UCSD-AML1 (cell line): ENCODE measurements around the gene SLC19A1.
"Not testable (repeated sequence)": the region's sequence is repeated elsewhere in the genome, so short reads cannot be mapped to it uniquely, and the experiment has no call there.

Experiments
- DNase-seq: peaks from one replicate; lab custom pipeline; 2025; ENCODE audit not compliant: unreplicated experiment; lab: John Stamatoyannopoulos, UW

SLC19A1 gene

DNA sequence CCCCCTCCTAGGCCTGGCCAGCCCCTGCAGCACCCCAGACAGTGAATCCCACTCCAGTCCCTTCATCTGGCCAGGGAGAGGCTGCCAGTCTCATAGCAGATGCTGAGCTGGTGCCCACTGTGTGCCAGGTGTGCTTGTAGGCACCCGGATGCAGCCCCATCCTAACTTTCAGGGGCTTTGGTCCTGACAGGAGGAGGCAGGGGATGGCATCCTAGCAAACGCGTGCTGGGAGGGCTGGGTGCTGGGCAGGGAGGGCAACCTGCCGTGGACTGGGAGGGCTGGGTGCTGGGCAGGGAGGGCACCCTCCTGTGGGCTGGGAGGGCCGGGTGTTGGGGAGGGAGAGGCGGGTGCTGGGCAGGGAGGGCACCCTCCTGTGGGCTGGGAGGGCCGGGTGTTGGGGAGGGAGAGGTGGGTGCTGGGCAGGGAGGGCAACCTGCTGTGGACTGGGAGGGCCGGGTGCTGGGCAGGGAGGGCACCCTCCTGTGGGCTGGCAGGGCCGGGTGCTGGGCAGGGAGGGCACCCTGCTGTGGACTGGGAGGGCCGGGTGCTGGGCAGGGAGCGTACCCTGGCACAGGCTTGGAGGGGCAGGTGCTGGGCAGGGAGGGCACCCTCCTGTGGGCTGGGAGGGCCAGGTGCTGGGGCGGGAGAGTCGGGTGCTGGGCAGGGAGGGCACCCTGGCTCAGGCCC is 35.3 kb downstream of the SLC19A1 start:
- no peak for DNase-seq

DNA sequence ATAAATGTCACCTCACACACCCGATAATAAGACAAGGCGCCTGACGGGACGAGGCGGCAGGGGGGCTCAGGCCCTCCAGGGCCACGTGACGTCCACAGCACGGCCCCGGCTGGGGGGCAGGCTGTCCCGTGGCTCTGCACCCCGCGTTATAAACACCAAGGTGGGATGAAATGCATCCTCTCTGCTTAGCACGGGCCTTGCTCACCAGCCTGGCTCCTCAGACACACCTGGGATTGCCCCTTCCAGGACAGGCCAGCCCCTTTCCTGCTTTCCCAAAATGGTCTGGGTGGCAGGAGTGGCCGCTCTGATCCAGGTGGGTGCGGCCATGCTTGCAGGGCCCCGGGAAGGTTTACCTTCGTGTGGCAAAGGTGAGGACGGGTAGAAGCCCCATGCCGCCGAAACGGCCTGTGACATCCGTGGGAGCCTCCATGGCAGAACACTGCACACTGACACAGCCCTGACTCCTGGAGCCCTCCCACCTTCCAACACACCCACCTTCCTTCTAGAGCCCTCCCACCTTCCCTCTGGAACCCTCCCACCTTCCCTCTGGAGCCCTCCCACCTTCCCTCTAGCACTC is 35.9 kb downstream of the SLC19A1 start:
- DNase-seq: no peak

DNA sequence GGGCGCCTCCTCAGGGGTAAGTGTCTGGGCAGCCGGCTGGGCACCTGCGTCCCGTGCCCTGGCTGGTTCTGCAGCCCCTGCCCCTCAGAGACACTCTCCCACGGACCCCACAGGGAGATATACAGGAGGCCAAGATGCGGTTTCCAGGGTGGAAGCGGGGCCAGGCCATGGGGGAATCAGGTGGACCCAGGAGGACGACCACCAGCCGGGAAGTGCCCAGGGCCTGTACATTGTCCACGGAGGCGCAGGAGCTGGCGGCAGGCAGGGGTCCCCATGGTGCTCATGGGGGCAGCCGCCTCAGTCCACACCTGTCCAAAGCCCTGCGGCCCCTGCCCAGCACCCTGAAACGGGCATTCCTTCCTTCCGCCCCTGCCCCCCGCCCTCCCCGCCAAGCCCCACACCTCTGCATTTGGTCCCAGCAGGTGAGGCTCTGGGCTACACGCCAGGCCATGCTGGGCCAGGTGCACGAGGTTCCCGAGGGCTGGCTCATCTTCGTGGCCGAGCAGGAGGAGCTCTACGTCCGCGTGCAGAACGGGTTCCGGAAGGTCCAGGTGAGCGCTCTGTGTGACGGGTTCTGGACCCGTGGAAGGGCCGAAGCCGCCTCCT is 36.7 kb downstream of the SLC19A1 start:
- DNase-seq: no peak

DNA sequence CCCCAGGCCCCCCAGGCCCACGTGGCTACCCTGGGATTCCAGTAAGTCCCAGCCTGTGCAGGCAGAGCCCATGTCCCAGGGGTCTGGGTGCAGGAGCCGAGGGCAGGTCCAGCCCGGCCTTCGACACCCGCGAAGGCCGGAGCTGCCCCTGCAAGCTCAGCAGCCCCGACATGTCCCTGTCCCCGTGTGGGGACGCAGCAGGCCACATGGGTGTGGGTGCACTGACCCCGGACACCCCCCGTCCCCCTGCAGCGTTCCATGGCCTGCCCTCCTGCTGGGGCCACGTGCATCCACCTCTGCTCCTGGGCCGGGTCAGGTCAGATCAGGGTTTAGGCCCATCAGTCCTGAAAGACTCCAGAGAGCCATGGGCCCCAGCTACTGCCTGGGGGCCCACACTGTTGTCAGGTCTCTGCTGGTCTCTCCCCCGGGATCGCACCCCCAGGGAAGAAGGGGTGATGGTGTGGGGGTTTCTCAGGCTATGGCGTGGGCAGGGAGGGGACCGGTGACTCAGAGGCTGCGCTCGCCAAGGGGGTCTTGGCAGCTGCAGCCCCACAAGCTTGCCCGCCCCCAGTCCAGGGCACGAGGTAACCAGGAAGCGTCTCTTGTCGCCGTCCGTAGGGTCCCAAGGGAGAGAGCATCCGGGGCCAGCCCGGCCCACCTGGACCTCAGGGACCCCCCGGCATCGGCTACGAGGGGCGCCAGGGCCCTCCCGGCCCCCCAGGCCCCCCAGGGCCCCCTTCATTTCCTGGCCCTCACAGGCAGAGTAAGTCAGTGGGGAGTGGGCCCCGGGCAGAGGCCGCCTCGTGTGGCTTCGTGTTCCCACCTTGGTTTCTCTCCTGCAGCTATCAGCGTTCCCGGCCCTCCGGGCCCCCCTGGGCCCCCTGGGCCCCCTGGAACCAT is 37.5 kb downstream of the SLC19A1 start:
- no peak for DNase-seq

DNA sequence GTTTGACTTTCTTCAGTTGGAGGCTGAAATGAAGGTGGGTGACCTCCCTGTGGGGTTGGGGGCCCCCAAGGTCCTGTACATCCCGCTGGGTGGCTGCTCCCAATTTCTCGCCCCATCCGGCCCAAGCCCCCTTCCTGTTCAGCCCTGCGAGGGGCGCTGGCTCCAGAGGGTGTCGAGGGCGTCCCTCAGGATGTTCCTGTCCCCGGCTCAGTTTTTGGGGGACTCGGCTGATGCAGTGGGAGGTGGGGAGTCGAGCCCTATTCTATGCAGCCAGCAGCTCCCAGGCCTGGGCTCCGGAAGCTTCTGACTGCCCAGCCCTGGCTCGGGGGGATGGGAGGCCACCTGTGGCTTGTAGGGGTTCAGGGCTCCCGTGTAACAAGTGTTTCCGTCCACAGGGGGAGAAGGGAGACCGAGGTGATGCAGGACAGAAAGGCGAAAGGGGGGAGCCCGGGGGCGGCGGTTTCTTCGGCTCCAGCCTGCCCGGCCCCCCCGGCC is 38.2 kb downstream of the SLC19A1 start:
- no peak for DNase-seq

DNA sequence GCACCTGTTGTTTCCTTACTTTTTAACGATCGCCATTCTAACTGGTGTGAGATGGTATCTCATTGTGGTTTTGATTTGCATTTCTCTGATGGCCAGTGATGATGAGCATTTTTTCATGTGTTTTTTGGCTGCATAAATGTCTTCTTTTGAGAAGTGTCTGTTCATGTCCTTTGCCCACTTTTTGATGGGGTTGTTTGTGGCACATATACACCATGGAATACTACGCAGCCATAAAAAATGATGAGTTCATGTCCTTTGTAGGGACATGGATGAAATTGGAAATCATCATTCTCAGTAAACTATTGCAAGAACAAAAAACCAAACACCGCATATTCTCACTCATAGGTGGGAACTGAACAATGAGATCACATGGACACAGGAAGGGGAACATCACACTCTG is 39.0 kb downstream of the SLC19A1 start:
- DNase-seq: not testable (repeated sequence)

DNA sequence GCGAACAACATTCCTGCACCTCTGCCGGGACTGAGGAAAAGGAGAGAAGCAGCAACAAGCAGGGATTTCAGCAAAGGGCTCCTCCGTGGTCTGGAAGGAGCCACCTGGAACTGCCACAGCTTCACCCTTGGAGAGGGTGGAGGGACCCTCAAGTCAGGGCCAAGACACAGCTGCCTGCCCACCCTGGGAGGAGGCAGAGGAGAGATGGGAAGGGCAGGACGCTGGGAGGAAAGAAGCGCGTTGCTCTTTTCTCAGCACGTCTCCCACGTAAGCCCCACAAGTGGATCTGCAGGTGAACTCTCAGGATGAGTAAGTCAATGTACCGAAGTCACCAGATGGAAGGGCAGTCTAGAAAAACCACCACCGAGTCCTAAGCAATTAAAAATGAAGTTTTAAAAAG is 39.6 kb downstream of the SLC19A1 start:
- no peak for DNase-seq

DNA sequence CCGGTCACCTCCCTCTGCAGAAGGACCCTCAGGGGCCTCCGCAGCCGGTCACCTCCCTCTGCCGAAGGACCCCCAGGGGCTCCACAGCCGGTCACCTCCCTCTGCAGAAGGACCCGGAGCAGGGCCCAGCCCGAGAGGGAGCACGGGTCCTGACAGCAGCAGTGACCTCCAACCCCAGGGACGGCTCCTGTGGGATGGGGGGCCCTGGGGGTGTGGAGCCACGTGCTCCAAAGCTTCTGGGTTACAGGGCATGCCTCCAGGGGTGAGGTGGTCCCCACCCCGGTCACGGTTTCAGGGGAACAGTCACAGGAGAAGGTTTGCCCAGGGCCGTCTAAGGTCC is 40.3 kb downstream of the SLC19A1 start:
- DNase-seq: no peak

DNA sequence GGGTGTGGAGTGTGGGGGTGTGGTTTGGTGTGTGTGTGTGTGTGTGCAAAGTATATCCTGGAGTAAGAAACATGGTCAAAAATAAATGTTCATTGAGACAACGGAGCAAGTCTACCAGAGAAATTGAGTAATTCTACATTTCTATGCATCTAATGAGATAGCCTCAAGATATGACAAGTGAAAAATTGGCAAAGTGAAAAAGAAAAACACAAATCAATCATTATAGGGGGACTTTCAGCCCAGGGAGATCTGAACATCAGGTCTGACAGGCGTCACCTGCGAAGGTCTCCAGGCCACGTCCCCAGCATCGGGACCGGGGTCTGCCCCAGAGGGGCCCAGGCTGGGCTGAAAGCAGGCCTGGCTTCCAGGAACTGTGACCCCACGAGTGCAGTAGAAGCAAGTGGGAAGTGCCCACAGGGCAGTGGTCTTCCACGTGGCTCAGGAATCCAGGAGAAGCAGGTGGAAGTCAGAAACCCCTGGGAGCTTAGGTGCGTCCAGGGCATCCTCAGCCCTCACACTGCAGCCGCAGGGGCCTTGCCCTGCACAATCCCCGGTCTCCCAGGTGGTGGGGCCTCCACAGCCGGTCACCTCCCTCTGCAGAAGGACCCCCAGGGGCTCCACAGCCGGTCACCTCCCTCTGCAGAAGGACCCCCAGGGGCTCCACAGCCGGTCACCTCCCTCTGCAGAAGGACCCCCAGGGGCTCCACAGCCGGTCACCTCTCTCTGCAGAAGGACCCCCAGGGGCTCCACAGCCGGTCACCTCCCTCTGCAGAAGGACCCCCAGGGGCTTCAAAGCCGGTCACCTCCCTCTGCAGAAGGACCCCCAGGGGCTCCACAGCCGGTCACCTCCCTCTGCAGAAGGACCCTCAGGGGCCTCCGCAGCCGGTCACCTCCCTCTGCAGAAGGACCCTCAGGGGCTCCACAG is 40.9 kb downstream of the SLC19A1 start:
- not testable (repeated sequence) for DNase-seq

DNA sequence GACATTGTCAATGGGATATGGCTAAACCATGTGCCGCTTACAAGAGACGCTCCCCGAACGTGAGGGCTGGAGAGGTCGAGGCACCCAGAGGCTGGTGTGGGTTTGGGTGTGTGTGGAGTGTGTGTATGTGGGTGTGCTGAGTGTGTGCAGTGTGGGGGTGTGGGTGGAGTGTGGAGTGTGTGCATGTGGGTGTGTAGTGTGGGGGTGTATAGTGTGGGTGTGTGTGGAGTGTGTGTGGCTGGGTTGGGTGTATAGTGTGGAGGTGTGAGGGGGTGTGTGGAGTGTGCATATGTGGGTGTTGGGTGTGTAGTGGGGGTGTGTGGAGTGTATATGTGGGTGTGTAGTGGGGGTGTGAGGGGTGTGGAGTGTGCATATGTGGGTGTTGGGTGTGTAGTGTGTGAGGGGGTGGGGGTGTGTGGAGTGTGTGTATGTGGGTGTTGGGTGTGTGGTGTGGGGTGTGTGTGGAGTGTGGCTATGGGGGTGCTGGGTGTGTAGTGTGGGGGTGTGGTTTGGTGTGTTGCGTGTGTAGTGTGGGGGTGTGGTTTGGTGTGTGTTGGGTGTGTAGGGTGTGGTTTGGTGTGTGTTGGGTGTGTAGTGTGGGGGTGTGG is 42.2 kb downstream of the SLC19A1 start:
- DNase-seq: no peak

DNA sequence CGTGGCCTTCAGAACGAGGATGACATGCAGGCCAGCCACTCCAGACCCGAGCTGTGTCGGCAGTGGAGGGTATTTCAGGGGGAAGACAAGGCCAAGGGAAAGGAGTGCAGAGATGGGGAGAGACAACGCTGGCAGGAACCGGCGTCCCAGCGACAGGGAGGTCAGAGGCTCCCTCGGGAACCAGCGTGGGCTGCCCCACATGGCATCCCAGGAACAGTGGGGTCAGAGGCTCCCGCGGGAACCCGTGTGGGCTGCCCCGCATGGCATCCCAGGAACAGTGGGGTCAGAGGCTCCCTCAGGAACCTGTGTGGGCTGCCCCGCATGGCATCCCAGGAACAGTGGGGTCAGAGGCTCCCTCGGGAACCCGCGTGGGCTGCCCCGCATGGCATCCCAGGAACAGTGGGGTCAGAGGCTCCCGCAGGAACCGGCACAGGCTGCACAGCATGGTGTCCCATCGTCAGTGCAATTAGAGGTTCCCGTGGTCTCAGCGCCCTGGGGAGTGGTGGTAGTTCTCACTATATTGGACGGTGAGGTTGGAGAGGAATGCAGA is 43.0 kb downstream of the SLC19A1 start:
- no peak for DNase-seq

DNA sequence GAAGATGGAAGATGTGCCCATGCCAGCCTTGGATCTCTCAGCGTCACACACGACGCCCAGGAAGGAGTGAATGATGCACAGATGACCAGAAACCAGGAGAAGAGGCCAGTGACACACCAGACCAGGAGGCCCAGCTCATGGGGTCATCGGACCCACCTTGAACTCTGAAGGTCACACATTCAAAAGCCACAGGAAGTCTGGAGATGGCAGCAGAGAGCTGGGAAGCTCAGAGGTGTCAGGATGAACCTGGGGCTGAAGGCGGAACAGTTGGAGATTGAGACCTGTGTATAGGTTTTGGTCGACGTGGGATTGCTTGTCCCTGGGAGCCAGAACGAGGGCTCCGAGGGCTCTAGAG is 43.6 kb downstream of the SLC19A1 start:
- no peak for DNase-seq

DNA sequence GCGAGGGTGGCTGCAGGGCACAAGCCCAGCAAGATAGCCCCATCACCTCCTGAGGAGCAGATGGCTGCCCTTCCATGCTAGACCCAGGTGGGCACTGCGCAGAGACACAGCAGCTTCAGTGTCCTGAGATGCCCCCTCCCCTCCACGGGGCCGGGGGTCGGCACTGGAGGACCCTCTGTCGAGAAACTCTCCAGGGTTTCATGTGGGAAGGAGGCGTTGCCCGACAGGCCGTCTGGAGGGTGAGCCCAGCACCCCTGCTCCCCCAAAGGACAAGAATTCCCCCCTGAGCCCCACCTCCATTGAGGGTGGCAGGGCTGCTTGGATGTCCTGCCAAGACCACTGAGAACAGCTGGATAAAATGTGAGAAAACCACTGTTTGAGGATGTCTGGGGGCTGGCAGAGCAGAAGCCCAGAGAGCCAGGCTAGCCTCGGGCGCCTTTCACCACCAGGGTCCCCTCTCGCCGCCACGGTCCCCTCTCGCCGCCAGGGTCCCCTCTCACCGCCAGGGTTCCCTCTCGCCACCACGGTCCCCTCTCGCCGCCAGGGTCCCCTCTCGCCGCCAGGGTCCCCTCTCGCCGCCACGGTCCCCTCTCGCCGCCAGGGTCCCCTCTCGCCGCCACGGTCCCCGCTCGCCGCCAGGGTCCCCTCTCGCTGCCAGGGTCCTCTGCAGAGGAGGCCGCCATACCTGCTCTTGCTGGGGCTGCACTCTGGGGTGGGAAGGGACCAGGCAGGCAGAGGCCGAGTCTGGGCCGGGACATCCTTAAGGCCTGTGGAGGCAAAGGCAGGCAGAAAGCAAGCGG is 44.2 kb downstream of the SLC19A1 start:
- no peak for DNase-seq

DNA sequence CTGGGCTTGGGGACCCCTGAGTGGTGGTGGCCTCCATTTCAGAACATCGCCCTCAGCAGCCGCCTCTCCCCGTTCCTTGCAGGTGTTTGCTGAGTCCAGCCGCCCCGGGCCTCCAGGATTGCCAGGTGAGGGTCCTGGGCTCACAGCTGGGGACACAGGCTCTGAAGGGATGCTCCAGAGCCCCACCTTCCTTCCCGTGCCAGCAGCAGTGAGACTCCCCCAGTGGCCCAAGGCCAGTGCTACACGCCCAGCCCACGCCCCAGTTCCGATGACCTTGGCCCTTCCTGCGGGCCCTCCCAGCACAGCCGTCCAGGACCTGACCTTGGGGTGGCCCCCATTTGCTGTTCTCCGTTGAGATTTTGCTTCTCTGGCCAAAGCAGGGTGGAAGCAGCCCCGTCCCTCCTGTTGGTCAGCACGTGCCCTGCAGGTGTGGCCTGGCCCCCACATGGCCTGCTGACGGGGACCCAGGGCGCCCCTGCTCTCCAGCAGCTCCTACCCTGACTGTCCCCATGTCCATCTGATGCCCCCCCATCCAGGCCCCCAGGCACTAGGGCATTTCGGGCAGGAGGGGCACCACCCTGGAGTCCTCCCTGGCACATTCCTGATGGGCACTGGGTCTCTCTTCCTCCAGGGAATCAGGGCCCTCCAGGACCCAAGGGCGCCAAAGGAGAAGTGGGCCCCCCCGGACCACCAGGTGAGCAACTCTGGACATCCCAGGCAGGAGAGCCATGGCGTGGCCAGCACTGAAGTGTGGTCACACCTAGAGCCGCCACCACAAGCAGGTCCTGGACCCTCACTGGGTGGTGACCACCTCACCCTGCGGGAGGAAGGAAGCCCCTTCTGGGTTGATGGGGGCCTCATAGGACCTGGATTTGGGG is 45.0 kb downstream of the SLC19A1 start:
- DNase-seq: no peak

DNA sequence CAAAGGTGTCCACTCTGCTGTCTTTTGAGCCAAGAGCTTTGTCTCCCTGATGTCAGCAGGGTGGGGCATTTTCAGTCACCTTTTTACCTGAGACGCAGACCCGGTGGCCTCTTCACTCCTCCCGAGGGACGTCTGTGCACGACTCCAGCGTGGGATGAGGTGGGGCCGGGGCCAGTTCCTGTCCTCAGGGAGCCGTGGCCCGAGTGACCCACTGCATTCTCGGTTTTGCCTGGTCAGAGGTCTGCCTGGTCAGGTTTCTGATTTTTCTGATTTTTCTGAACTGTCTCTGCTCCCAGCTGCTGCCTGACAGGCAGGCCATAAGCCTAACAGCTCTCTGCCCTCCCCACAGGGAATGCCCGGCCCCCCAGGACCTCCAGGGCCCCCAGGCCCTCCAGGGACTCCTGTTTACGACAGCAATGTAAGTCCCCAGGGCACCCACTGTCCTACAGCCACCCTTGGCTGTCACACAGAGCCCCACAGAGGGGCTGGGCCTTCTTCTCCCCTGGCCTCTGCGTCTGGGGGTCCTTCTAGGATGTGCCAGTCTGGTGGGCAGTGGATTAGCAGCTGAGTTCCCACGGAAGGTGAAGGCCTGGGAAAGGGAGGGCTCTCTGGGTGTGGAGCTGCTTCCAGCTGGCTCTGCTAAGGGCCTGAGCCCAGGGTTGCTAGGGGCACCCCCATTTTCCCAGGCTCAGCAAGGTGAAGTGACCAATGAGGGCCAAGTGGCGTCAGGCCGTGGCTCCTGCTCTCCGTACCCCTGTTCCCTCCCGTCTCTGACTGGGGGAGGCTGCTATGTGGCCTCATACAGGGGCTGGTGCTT is 45.9 kb downstream of the SLC19A1 start:
- DNase-seq: no peak

DNA sequence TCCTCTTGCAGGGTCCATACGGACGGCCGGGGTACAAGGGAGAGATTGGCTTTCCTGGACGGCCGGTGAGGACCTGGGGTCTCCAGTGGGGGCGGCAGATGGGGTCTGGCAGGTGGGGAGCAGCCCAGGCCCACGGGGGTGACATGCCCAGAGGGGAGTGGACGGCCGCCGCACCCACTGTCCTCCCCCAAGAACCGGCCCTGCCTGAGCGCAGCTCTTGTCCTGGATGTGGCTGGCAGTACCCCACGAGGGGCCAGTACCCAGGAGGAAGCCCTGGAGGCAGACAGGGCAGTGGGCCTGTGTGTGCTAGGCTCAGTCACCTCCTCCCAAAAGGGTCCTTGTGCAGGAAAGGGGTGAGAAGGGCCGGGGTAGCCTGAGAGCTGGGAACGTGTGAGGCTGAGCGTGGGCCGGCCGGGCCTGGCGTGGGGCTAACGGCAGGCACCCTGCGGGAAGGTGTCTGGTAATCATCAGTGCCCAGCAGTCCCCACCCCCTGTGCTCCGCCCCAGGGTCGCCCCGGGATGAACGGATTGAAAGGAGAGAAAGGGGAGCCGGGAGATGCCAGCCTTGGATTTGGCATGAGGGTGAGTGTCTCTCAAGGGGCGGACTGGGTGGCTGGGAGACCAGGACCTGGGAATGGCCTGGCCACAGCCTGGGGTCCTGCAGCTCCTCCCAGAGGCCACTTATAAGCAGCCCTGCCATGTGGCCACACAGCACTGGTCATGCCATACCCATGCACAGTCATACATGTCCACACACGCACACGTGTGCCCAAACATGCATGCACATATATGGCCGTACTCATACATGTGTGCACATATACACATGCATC is 47.2 kb downstream of the SLC19A1 start:
- no peak for DNase-seq
